Measurements from ENCODE around the gene AADAC.
"Not testable (repeated sequence)": the region's sequence is repeated elsewhere in the genome, so short reads cannot be mapped to it uniquely, and the experiment has no call there.

The AADAC gene

DNA sequence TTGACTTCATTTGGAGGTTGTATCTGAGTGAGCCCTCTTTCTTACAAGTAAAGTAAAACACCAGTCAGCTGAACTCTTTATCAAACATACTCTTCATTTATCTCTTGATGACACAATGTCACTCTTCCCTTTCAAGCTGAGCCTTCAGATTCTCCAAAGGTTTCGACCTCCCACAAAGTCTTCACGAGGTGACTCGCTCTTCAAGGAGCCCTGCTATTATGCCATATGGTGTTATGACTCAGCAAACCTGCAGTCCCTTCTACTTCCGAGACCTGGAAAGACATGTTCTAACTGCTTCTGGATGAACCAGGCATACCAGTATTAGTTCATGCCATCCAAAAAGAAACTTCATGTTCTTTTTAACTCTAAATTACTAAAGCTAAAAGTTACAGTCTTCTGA, 23.1 kb downstream of the AADAC start:
- Histone ChIP-seq H3K27ac (ENCODE audit: low read depth, low read length) (no peak overlapping the region), H3K36me3 (ENCODE audit: insufficient read depth, low read length) (no peaks in the 10 kb centered on the region), H3K4me1 (ENCODE audit: insufficient read depth, low read length) (peaks cover 3% of the 10 kb centered on the region)

DNA sequence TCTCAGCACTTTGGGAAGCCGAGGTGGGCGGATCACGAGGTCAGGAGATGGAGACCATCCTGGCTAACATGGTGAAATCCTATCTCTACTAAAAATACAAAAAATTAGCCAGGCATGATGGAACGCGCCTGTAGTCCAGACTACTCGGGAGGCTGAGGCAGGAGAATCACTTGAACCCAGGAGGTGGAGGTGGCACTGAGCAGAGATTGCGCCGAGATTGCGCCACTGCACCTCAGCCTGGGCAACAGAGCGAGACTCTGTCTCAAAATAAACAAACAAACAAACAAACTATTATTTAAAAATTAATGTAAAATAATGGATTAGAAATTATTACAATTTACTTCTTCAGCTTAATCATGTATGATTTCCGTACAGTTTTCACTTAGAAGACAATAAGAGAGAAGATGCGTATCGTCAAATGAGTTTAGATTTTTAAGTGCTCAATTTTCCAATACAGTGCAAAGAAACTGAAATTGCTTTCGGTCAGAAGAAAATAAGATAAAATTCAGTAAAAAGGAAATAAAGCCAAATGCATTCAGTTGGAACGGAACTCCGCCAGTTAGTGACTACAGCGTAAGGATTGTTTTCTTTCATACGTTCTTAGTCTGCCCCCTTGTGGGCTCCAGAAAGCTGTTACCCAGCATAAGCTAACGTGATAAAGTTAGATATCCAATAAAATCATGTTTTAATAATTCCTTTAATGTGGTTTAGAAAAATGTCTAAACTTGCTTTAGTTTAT, 24.8 kb downstream of the AADAC start:
- Histone ChIP-seq H3K27me3 (ENCODE audit: control insufficient read depth in 1 of 2, insufficient read depth in 2 of 2, low read length in 2 of 2) (no peaks in the 10 kb centered on the region), H3K36me3 (ENCODE audit: insufficient read depth, low read length) (no peaks in the 10 kb centered on the region), H3K4me1 (ENCODE audit: insufficient read depth, low read length) (peaks cover 3% of the 10 kb centered on the region), H3K9me3 (ENCODE audit: low read length) (no peaks in the 10 kb centered on the region), H3K9ac (ENCODE audit: low read length) (no peak overlapping the region), H3K4me3 (ENCODE audit: low read depth in 1 of 2, low read length in 2 of 2) (peak overlapping the region in 1 of 2 donors; percentile 4), H3K27ac (ENCODE audit: low read depth, low read length) (no peak overlapping the region)

More for the DNA sequence above, 23.1 kb downstream of the AADAC start:
- H3K9me3 ChIP-seq (ENCODE audit: low read length): no peaks in the 10 kb centered on the region
- H3K9ac ChIP-seq (ENCODE audit: low read length): no peak overlapping the region
- no peak overlapping the region for H3K4me3 ChIP-seq (ENCODE audit: low read depth in 1 of 2, low read length in 2 of 2)
- no peaks in the 10 kb centered on the region for H3K27me3 ChIP-seq (ENCODE audit: control insufficient read depth in 1 of 2, insufficient read depth in 2 of 2, low read length in 2 of 2)

DNA sequence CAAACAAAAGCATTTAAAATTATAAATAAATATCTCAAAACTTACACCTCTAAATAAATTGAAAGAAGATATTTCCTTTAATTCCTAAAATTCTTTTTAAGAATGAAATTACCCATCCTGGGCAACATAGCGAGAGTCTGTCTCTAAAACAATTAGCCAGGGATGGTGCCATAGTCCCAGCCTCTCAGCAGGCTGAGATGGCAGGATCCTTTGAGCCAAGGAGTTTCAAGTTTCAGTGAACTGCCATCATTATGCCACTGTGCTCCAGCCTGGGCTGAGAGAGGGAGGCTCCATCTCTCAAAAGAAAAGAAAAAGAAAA, 25.4 kb downstream of the AADAC start:
- Histone ChIP-seq H3K27me3 (ENCODE audit: control insufficient read depth in 1 of 2, insufficient read depth in 2 of 2, low read length in 2 of 2) (no peaks in the 10 kb centered on the region), H3K9ac (ENCODE audit: low read length) (no peak overlapping the region), H3K27ac (ENCODE audit: low read depth, low read length) (no peak overlapping the region), H3K9me3 (ENCODE audit: low read length) (no peaks in the 10 kb centered on the region), H3K36me3 (ENCODE audit: insufficient read depth, low read length) (no peaks in the 10 kb centered on the region), H3K4me1 (ENCODE audit: insufficient read depth, low read length) (peaks cover 3% of the 10 kb centered on the region), H3K4me3 (ENCODE audit: low read depth in 1 of 2, low read length in 2 of 2) (no peak overlapping the region)

DNA sequence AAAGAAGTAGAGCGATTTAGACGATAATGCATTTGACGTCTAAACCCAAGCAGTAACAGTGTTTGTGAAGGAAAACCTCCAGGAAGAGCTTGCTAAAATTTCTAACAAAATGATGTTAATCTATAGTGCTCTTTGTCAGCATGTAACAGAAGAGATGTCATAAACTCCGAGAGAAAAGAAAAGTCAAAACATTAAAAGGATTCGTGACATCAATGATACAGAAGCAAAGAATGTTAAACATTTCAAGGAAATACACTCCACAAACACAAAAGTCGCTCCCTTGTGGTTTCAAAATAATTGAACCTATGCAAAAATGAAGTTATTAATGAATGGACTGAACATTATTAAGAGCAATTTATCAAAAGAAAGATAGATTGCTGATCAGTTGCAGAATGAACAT, 27.9 kb downstream of the AADAC start:
- Histone ChIP-seq H3K27ac (ENCODE audit: low read depth, low read length) (no peak overlapping the region), H3K4me3 (ENCODE audit: low read depth in 1 of 2, low read length in 2 of 2) (no peak overlapping the region), H3K4me1 (ENCODE audit: insufficient read depth, low read length) (peaks cover 3% of the 10 kb centered on the region), H3K9ac (ENCODE audit: low read length) (no peak overlapping the region), H3K9me3 (ENCODE audit: low read length) (no peaks in the 10 kb centered on the region), H3K27me3 (ENCODE audit: control insufficient read depth in 1 of 2, insufficient read depth in 2 of 2, low read length in 2 of 2) (no peaks in the 10 kb centered on the region), H3K36me3 (ENCODE audit: insufficient read depth, low read length) (no peaks in the 10 kb centered on the region)

DNA sequence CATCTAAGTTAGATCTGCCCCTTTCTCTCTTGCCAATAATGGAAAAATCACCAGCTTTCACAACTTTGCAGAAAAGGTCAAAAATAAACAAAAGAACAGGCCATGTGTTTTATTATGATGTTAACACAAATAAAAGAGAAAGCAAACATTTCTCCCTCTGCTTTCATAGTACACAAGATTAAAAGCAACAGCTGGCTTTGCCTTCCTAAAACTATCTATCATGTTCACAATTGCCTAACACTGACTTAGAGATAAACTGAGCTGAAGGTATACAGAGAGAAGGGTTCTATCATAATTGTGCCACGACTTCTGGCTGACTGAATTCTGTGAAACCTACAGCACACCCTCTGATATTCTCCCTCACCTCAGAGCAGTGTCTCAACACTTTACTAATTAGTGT, 29.4 kb downstream of the AADAC start:
- Histone ChIP-seq H3K36me3 (ENCODE audit: insufficient read depth, low read length) (no peaks in the 10 kb centered on the region), H3K9me3 (ENCODE audit: low read length) (no peaks in the 10 kb centered on the region), H3K9ac (ENCODE audit: low read length) (no peak overlapping the region), H3K27me3 (ENCODE audit: control insufficient read depth in 1 of 2, insufficient read depth in 2 of 2, low read length in 2 of 2) (no peaks in the 10 kb centered on the region), H3K4me1 (ENCODE audit: insufficient read depth, low read length) (no peaks in the 10 kb centered on the region), H3K4me3 (ENCODE audit: low read depth in 1 of 2, low read length in 2 of 2) (no peak overlapping the region), H3K27ac (ENCODE audit: low read depth, low read length) (no peak overlapping the region)

DNA sequence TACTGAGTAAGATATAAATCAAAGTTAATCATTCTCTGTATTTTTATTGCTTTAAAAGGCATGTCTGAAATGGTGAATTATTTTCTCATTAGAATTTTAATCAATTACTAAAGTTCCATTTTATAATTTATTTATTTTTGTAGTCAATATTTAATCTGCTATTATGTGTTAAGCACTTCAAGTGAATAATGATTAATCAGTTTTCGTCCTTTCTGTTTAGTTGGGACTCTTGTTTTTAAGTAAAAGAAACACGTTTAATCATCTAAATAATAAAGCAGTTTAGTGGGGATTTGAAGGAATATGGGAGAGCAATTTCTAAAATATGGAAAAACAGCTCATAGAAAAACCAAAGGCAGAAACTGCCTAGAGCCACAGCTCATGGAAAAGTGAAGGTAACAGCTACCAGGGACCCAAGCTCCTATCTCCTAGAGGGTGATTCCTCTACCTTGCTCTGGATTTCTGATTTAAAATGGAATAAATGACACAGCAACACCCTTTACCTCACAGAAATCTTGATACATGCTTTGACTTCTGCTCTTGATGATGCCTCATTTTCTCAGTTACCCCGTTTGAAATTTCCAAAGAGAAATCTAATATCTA, 31.5 kb downstream of the AADAC start:
- H3K9ac ChIP-seq (ENCODE audit: low read length): no peak overlapping the region
- H3K27ac ChIP-seq (ENCODE audit: low read depth, low read length): no peak overlapping the region

DNA sequence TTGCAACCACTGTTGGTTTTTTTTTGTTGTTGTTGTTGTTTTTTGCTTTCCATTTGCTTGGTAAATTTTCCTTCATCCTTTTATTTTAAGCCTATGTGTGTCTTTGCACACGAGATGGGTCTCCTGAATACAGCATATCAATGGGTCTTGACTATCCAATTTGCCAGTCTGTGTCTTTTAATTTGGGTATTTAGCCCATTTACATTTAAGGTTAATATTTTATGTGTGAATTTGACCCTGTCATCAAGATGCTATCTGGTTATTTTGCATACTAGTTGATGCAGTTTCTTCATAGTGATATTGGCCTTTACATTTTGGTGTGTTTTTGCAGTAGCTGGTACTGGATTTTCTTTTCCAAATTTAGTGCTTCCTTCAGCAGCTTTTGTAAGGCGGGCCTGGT, 36.1 kb downstream of the AADAC start:
- H3K4me1 ChIP-seq (ENCODE audit: insufficient read depth, low read length); H3K9ac ChIP-seq (ENCODE audit: low read length); H3K27me3 ChIP-seq (ENCODE audit: control insufficient read depth in 1 of 2, insufficient read depth in 2 of 2, low read length in 2 of 2); H3K27ac ChIP-seq (ENCODE audit: low read depth, low read length); H3K4me3 ChIP-seq (ENCODE audit: low read depth in 1 of 2, low read length in 2 of 2); H3K9me3 ChIP-seq (ENCODE audit: low read length); H3K36me3 ChIP-seq (ENCODE audit: insufficient read depth, low read length): not testable (repeated sequence)

More for the DNA sequence above, 31.5 kb downstream of the AADAC start:
- no peaks in the 10 kb centered on the region for H3K27me3 ChIP-seq (ENCODE audit: control insufficient read depth in 1 of 2, insufficient read depth in 2 of 2, low read length in 2 of 2)
- no peaks in the 10 kb centered on the region for H3K36me3 ChIP-seq (ENCODE audit: insufficient read depth, low read length)
- H3K4me3 ChIP-seq (ENCODE audit: low read depth in 1 of 2, low read length in 2 of 2): no peak overlapping the region
- H3K4me1 ChIP-seq (ENCODE audit: insufficient read depth, low read length): no peaks in the 10 kb centered on the region
- H3K9me3 ChIP-seq (ENCODE audit: low read length): no peaks in the 10 kb centered on the region

DNA sequence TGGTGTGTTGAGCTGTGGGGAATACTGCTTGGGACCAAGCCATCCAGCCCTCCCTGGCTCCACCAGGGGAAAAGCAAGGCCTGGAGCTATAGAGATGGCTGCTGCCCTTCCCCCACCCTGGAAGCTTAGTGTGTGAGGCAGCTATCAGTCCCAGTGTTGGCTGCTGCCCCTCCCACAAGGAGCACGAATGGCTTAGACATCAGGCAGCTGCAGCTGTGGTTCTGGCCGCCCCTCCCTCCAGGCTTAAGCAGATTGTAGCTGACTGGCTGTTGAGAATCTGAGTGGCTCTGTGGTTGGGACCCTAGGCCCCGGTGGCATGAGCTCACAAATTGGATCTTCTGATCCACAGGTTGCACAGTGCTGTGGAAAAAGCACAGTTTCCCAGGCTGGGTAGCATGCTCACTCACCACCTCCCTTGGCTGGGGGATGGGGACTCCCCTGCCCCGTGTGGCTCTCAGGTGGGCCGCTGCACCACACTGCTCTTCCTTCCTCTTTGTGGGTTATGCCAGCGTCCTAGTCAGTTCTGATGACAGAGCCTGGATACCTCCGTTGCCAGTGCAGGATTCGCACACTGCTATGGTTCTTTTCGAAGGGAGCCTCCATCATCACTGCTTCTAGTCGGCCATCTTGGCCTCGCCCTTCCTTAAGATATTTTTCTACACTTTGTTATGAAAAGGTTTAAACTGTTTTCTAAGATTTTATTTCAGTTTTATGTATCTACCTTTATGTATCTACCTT, 38.3 kb downstream of the AADAC start:
- no peaks in the 10 kb centered on the region for H3K4me1 ChIP-seq (ENCODE audit: insufficient read depth, low read length)
- no peaks in the 10 kb centered on the region for H3K27me3 ChIP-seq (ENCODE audit: control insufficient read depth in 1 of 2, insufficient read depth in 2 of 2, low read length in 2 of 2)
- H3K36me3 ChIP-seq (ENCODE audit: insufficient read depth, low read length): no peaks in the 10 kb centered on the region
- H3K27ac ChIP-seq (ENCODE audit: low read depth, low read length): no peak overlapping the region
- H3K4me3 ChIP-seq (ENCODE audit: low read depth in 1 of 2, low read length in 2 of 2): no peak overlapping the region
- no peak overlapping the region for H3K9ac ChIP-seq (ENCODE audit: low read length)
- no peaks in the 10 kb centered on the region for H3K9me3 ChIP-seq (ENCODE audit: low read length)

DNA sequence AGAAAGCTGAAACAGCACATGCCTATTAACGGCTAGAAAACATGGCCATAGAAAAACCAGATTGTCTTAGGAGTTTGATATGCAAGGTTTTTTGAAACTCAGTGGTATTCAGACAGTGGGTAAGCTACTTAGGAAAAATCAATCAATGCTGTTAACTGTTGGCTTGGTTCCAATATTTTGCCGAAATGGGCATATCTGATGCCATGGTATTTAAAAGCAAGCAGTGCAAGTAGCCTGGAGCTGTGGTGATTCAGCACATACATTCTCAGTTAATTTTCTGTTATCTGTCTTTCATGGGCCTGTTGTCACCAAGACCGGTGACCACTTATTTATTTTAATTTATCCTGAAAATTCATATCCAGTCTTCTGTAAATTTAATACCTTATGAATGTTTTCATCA, 42.2 kb downstream of the AADAC start:
- H3K9ac ChIP-seq (ENCODE audit: low read length): no peak overlapping the region
- H3K36me3 ChIP-seq (ENCODE audit: insufficient read depth, low read length): no peaks in the 10 kb centered on the region
- H3K9me3 ChIP-seq (ENCODE audit: low read length): no peaks in the 10 kb centered on the region
- H3K4me3 ChIP-seq (ENCODE audit: low read depth in 1 of 2, low read length in 2 of 2): no peak overlapping the region
- peaks cover 11% of the 10 kb centered on the region for H3K4me1 ChIP-seq (ENCODE audit: insufficient read depth, low read length)
- H3K27ac ChIP-seq (ENCODE audit: low read depth, low read length): no peak overlapping the region
- H3K27me3 ChIP-seq (ENCODE audit: control insufficient read depth in 1 of 2, insufficient read depth in 2 of 2, low read length in 2 of 2): no peaks in the 10 kb centered on the region

DNA sequence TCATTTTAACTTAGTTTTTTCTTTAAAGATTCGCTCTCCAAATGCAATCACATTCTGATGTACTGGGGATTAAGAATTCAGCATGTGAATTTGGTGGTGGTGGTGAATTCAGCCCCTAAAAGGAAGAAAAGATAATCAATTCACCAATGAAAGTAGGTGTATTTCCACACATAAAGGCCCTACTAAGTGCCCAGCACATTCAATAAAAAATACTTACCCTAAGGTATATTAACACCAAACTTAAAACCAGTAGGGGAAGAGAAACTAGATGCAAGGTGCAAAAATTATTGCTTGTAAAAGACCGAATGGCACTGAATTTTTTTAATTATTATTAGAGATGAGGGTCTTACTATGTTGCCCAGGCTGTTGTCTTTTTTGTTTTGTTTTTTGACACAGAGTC, 42.7 kb downstream of the AADAC start:
- Histone ChIP-seq H3K27me3 (ENCODE audit: control insufficient read depth in 1 of 2, insufficient read depth in 2 of 2, low read length in 2 of 2) (no peaks in the 10 kb centered on the region), H3K4me3 (ENCODE audit: low read depth in 1 of 2, low read length in 2 of 2) (no peak overlapping the region), H3K9me3 (ENCODE audit: low read length) (no peaks in the 10 kb centered on the region), H3K27ac (ENCODE audit: low read depth, low read length) (no peak overlapping the region), H3K36me3 (ENCODE audit: insufficient read depth, low read length) (no peaks in the 10 kb centered on the region), H3K4me1 (ENCODE audit: insufficient read depth, low read length) (peaks cover 11% of the 10 kb centered on the region), H3K9ac (ENCODE audit: low read length) (no peak overlapping the region)

DNA sequence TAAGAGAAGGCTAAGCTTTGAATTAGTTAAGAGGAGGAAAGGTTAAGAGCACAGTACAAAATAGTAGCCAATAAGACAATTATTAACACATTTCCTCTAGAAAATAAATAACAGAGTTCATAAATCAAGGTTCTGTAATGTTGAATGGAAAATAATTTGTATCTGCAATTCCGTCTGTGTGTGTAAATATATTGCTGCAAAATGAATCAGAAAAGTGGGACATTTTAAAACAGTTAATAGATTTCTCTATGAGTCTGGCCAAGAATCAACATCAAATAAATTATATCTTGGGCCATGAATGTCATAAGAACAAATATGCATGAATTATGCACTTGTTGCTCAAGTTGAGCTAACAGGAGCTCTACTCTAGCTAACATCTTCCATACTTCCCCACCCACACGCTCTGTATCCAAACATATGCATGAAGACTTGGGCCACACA, 45.3 kb downstream of the AADAC start:
- no peak overlapping the region for H3K27ac ChIP-seq (ENCODE audit: low read depth, low read length)
- no peaks in the 10 kb centered on the region for H3K27me3 ChIP-seq (ENCODE audit: control insufficient read depth in 1 of 2, insufficient read depth in 2 of 2, low read length in 2 of 2)
- H3K4me1 ChIP-seq (ENCODE audit: insufficient read depth, low read length): peaks cover 11% of the 10 kb centered on the region
- H3K4me3 ChIP-seq (ENCODE audit: low read depth in 1 of 2, low read length in 2 of 2): no peak overlapping the region
- no peaks in the 10 kb centered on the region for H3K9me3 ChIP-seq (ENCODE audit: low read length)
- H3K9ac ChIP-seq (ENCODE audit: low read length): no peak overlapping the region
- no peaks in the 10 kb centered on the region for H3K36me3 ChIP-seq (ENCODE audit: insufficient read depth, low read length)
